Esophagus (tissue), 2 donors: ENCODE results near the gene DHX58. TPM values are rescaled to one million over a fixed set of nuclear protein-coding genes. Genes with fewer than 3 reads are reported as not detected.

ENCODE experiments used
- H3K27ac ChIP-seq, 2 donors: one replicate each; pipeline ENCODE4 v1.5.1; 2013; ENCODE audit warnings: low read depth in 2 of 2, mild to moderate bottlenecking in 2 of 2, inconsistent platforms in 1 of 2, low read length in 1 of 2, moderate library complexity in 1 of 2
- H3K27me3 ChIP-seq, 2 donors: one replicate each; pipeline ENCODE4 v1.6.1; 2013; ENCODE audit warnings: low read length in 2 of 2, control low read depth in 1 of 2, mild to moderate bottlenecking in 1 of 2; ENCODE audit not compliant: insufficient read depth in 2 of 2, control insufficient read depth in 1 of 2
- H3K36me3 ChIP-seq, 2 donors: one replicate each; pipeline ENCODE4 v1.6.1; 2013; ENCODE audit warnings: low read length in 1 of 2; ENCODE audit not compliant: control insufficient read depth in 2 of 2, insufficient read depth in 2 of 2
- H3K4me1 ChIP-seq, 2 donors: one replicate each; pipeline ENCODE4 v1.6.1; 2013; ENCODE audit warnings: low read length in 1 of 2; ENCODE audit not compliant: control insufficient read depth in 2 of 2, insufficient read depth in 2 of 2
- H3K4me3 ChIP-seq, 2 donors: one replicate each; pipeline ENCODE4 v1.5.1; 2013; ENCODE audit warnings: low read length in 2 of 2, mild to moderate bottlenecking in 2 of 2, low read depth in 1 of 2, moderate library complexity in 1 of 2
- H3K9me3 ChIP-seq, 2 donors: one replicate each; pipeline ENCODE4 v1.6.1; 2013; ENCODE audit warnings: mild to moderate bottlenecking in 2 of 2, low read depth in 1 of 2, low read length in 1 of 2, moderate library complexity in 1 of 2; ENCODE audit not compliant: control insufficient read depth in 2 of 2, insufficient read depth in 1 of 2
- whole genome bisulfite sequencing, 2 donors: extraction: QIAGEN DNeasy Blood & Tissue Kit; methylation state at CpG; one replicate each; pipeline ENCODE4 v1.1.7; 2013; 5-methylcytosine and 5-hydroxymethylcytosine counted together
- polyA plus RNA-seq, 2 donors: library from polyadenylated mRNA; stranded (reverse); fragments of 200-250 nt; gene quantifications; one replicate each; pipeline ENCODE4 v1.2.3, GENCODE V29; 2013
- donor health status: healthy with polysubstance abuse.
- donor health status: Bipolar disorder and iron deficiency.

Gene DHX58
- polyA plus RNA-seq, 2 donors = 8.3 to 17.8 TPM

DNA sequence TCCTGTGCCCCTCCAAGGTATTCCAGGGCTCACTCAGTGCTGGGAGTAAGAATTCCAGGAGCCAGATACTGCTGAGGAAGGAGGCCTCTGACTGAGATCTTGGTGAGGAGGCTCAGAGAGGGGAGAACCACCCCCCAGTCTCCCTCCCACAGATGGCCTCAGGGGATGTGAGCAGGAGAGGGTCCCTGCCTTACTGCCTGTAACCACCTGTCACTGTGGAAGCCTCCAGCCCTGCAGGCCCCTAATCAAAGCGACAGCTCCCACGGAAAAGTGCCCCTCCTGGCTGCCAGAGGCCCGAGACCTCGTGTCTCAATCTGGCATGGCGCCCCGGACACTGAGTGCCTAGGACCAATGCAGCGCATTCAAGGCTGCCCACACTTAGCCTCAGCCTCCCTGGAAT is 54.5 kb downstream of the DHX58 start:
- 62 to 69% methylated on average over 7 of the region's 7 CpGs for WGBS, 2 donors

DNA sequence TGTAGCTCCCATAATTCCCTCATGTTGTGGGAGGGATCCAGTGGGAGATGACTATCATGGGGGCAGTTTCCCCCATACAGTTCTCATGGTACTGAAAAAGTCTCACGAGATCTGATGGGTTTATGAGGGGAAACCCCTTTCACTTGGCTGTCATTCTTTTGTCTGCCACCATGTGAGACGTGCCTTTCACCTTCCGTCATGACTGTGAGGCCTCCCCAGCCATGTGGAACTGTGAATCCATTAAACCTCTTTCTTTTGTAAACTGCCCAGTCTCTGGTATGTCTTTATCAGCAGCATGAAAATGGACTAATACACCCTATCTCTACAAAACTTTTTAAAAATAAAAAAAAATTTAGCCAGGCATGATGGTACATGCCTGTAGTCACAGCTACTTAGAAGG is 55.9 kb downstream of the DHX58 start:
- no peaks in the 10 kb centered on the region for H3K9me3 ChIP-seq
- no peaks in the 10 kb centered on the region for H3K36me3 ChIP-seq
- H3K4me1 ChIP-seq = no peaks in the 10 kb centered on the region
- H3K4me3 ChIP-seq = no peak overlapping the region
- no peak overlapping the region for H3K27ac ChIP-seq
- H3K27me3 ChIP-seq = peaks cover 0 to 5% of the 10 kb centered on the region in 2 donors
- 65 to 78% methylated on average over 3 of the region's 3 CpGs for WGBS, 2 donors

More for the DNA sequence above, 54.5 kb downstream of the DHX58 start:
- no peak overlapping the region for H3K27ac ChIP-seq
- no peaks in the 10 kb centered on the region for H3K36me3 ChIP-seq
- no peaks in the 10 kb centered on the region for H3K4me1 ChIP-seq
- H3K4me3 ChIP-seq = no peak overlapping the region
- no peaks in the 10 kb centered on the region for H3K9me3 ChIP-seq
- H3K27me3 ChIP-seq = peaks cover 0 to 1% of the 10 kb centered on the region in 2 donors

DNA sequence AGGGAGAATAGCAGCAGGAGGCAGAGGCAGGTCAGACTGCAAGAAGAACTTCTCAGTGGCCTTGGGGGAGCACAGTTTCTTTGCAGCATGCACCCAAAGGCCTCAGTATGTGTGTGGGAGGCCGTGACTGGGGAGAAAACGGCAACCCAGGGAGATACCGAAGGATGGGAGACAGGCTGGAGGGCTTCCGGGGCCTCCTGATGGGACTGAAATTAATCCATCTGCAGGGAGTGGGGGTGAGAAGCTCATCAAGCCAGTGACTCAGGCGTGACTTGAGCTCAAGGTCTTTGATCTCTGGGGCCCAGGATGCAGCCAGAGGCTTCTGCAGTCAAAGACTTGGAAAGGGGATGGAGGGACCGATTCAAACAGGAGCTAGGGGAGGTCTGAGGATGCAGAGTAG is 57.0 kb downstream of the DHX58 start:
- Histone ChIP-seq H3K4me1 (no peaks in the 10 kb centered on the region), H3K36me3 (no peaks in the 10 kb centered on the region), H3K9me3 (no peaks in the 10 kb centered on the region), H3K27me3 (peaks cover 0 to 5% of the 10 kb centered on the region in 2 donors), H3K4me3 (no peak overlapping the region), H3K27ac (no peak overlapping the region)
- WGBS, 2 donors = 41 to 64% methylated on average over 6 of the region's 6 CpGs

DNA sequence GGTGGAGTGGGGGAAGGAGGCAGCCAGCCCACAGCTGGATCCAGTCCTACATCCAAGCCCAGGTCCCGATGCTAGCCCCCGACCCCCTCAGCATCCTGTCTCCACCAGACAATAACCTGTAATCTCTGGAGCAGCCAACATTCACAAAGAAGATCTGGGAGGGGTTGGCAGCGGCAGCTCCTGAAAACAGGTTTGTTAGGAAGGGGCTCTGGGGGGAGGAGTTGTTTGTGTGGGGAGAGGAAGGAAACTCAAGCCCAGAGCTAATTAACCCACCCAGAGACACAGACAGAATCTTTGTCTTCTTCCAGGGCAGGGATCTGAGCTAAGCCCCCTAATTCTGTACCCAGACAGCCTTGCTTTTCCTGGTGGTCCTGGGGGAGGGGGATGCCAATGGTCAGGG is 57.5 kb downstream of the DHX58 start:
- no peaks in the 10 kb centered on the region for H3K4me1 ChIP-seq
- no peak overlapping the region for H3K4me3 ChIP-seq
- 22 to 29% methylated on average over 3 of the region's 3 CpGs for WGBS, 2 donors
- H3K9me3 ChIP-seq = no peaks in the 10 kb centered on the region
- H3K27ac ChIP-seq = no peak overlapping the region
- peaks cover 0 to 5% of the 10 kb centered on the region in 2 donors for H3K27me3 ChIP-seq
- H3K36me3 ChIP-seq = no peaks in the 10 kb centered on the region

DNA sequence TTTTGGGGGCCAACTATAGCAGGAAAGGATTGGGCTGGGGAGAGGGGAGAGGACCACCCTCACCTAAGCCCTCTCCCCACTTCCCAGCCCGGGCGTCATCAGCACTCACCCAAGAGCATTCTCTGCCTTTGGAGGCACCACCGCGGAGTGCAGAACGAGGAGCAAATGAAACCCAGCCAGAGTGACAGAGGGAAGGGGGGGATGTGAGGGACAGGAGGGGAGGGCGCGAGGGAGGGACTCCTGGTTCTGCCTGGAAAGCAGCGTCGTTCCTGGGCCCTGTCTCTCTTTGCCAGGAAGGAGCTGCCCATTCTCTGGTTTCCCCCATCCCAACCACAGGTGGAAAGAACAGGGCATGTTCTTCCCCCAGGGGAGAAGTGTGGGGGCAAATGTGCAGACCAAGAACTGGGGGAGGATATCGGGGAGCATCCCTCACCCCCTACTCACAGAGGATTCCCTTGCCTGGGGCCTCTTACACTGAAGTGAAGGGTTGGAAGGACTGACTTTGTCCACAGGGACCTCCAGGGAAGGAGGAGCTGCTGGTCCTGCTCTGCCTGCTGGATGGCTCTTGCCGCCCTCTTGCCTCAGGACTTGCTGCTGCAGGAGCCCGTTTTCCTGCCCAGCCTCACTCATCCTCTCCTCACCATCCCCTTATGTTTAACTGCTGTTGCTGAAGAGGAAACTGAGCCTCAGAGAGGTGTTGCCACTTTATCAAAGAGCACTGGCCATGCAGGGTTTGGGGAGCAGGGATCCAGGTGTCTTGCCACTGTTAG is 58.6 kb downstream of the DHX58 start:
- Histone ChIP-seq H3K27ac (no peak overlapping the region), H3K27me3 (peaks cover 0 to 5% of the 10 kb centered on the region in 2 donors), H3K4me3 (no peak overlapping the region), H3K36me3 (no peaks in the 10 kb centered on the region), H3K4me1 (no peaks in the 10 kb centered on the region), H3K9me3 (no peaks in the 10 kb centered on the region)
- 39 to 40% methylated on average over 12 of the region's 12 CpGs for WGBS, 2 donors

DNA sequence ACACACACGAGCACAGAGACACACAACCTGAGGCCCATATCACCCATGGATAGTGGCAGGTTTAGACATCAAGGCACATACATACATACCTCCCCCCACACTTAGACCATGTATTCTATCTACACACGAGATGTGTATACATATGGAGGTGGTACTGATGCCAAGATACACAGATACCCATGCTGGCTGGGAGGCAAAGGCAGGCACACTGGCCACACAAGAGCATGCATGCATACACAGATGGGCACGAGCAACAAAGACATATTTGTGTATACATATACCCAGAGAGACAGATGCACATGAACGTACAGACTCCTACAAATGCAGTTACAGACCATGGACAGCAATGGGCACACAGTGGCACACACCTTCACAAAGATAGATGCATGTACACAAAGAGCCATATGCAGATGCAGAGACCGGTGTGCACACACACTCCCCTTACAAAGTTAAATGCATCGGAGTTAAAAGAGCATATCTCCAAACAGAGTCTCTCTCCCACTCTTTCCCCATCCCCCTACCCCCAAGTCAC is 60.1 kb downstream of the DHX58 start:
- Histone ChIP-seq H3K27me3 (peaks cover 0 to 5% of the 10 kb centered on the region in 2 donors), H3K36me3 (no peaks in the 10 kb centered on the region), H3K9me3 (no peaks in the 10 kb centered on the region), H3K27ac (no peak overlapping the region), H3K4me3 (no peak overlapping the region), H3K4me1 (no peaks in the 10 kb centered on the region)
- 76 to 77% methylated on average over 6 of the region's 6 CpGs for WGBS, 2 donors

DNA sequence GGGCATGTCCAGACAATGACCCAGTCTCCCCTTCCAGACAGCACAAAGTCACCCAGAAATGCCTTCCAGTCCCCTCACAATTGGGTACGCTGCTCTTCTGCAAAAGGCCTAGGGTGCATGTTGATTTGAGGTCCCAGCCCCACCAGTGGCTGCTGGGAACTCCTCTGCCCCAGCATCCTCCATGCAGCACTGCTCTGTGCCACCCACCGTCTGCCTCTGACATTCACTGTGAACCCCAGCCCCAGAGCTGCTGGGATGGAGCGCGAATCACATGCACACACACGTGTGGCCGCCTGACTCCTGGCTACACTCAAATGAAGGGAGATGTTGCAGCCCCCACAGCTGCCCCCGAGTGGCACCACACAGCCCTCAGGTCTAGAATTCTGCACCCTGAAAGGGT is 60.9 kb downstream of the DHX58 start:
- no peaks in the 10 kb centered on the region for H3K36me3 ChIP-seq
- WGBS, 2 donors = 88 to 91% methylated on average over 7 of the region's 7 CpGs

More for the DNA sequence above, 60.9 kb downstream of the DHX58 start:
- H3K4me3 ChIP-seq = no peak overlapping the region
- no peaks in the 10 kb centered on the region for H3K9me3 ChIP-seq
- no peak overlapping the region for H3K27ac ChIP-seq
- H3K27me3 ChIP-seq = peaks cover 0 to 5% of the 10 kb centered on the region in 2 donors
- no peaks in the 10 kb centered on the region for H3K4me1 ChIP-seq

Other genes starting within 250 kb of the DHX58 start
- under 1 TPM; 0.59 to 0.74 TPM for gene KLHL11, start 247.3 kb downstream of the DHX58 start, polyA plus RNA-seq
- gene ACLY, start 193.8 kb downstream of the DHX58 start, polyA plus RNA-seq = 10 to 100 TPM; 16.4 to 27.1 TPM
- under 1 TPM; 0.18 to 0.31 TPM for gene ODAD4, start 182.1 kb downstream of the DHX58 start, polyA plus RNA-seq
- gene CNP, start 145.9 kb downstream of the DHX58 start, polyA plus RNA-seq = 10 to 100 TPM; 45.2 to 49.1 TPM
- 10 to 100 TPM; 55.4 to 66.4 TPM for gene DNAJC7, start 95.3 kb downstream of the DHX58 start, polyA plus RNA-seq
- 10 to 100 TPM; 28.8 to 32.5 TPM for gene NKIRAS2, start 92.6 kb downstream of the DHX58 start, polyA plus RNA-seq
- gene C17orf113, start 62.1 kb downstream of the DHX58 start, polyA plus RNA-seq = under 1 TPM; 0.32 to 0.39 TPM
- gene ZNF385C, start 14.2 kb downstream of the DHX58 start, polyA plus RNA-seq = under 1 TPM; 0.12 to 0.24 TPM
- 10 to 100 TPM; 34.2 to 86.6 TPM for gene KAT2A, start 8.7 kb upstream of the DHX58 start, polyA plus RNA-seq
- gene HSPB9, start 10.1 kb upstream of the DHX58 start, polyA plus RNA-seq = under 1 TPM; 0.04 TPM
- gene RAB5C, start 42.3 kb upstream of the DHX58 start, polyA plus RNA-seq = 10 to 100 TPM; 61.8 to 93.4 TPM
- gene KCNH4, start 68.4 kb upstream of the DHX58 start, polyA plus RNA-seq = under 1 TPM; 0.02 to 0.04 TPM
- gene HCRT, start 72.7 kb upstream of the DHX58 start, polyA plus RNA-seq = not detected
- 1 to 10 TPM; 4.6 to 7.0 TPM for gene GHDC, start 81.8 kb upstream of the DHX58 start, polyA plus RNA-seq
- gene STAT5B, start 163.7 kb upstream of the DHX58 start, polyA plus RNA-seq = 10 to 100 TPM; 14.0 to 14.4 TPM
- gene STAT5A, start 175.8 kb upstream of the DHX58 start, polyA plus RNA-seq = 1 to 10 TPM; 4.7 to 6.3 TPM